GM21447 (cell line): ENCODE results near the gene DNAJC12.
A peak's percentile ranks its signal among the peaks of the same experiment; 100 is the strongest.
"Not testable (repeated sequence)": the region's sequence is repeated elsewhere in the genome, so short reads cannot be mapped to it uniquely, and the experiment has no call there.

Experiments used
- ATAC-seq: cut with Tn5 transposase; IDR thresholded peaks from one replicate; pipeline ENCODE4 v1.9.1; 2021; ENCODE audit not compliant: unreplicated experiment

DNAJC12 gene

GRCh38 chr10:67794256-67794655 is 43.7 kb downstream of the DNAJC12 start:
- no peak for ATAC-seq

- ATAC-seq: no peak
Observed at GRCh38 chr10:67793313-67793712, 44.7 kb downstream of the DNAJC12 start.

- ATAC-seq: no peak
Observed at GRCh38 chr10:67792653-67793052, 45.3 kb downstream of the DNAJC12 start.

GRCh38 chr10:67790534-67791408 is 47.2 kb downstream of the DNAJC12 start:
- peak; percentile 43 for ATAC-seq

GRCh38 chr10:67789769-67790168 is 48.2 kb downstream of the DNAJC12 start:
- ATAC-seq: no peak

GRCh38 chr10:67788028-67788886 is 49.7 kb downstream of the DNAJC12 start:
- peak; percentile 46 for ATAC-seq

GRCh38 chr10:67785098-67785497 is 52.9 kb downstream of the DNAJC12 start:
- no peak for ATAC-seq

- ATAC-seq: no peak
Observed at GRCh38 chr10:67784474-67784873, 53.5 kb downstream of the DNAJC12 start.

GRCh38 chr10:67783606-67784294 is 54.2 kb downstream of the DNAJC12 start:
- peak; percentile 64 for ATAC-seq

- no peak for ATAC-seq
Observed at GRCh38 chr10:67782530-67782929, 55.5 kb downstream of the DNAJC12 start.

- peak; percentile 76 for ATAC-seq
Observed at GRCh38 chr10:67780759-67781538, 57.0 kb downstream of the DNAJC12 start.

GRCh38 chr10:67780204-67780621 is 57.8 kb downstream of the DNAJC12 start:
- ATAC-seq: not testable (repeated sequence)

- peak; percentile 31 for ATAC-seq
Observed at GRCh38 chr10:67779465-67780203, 58.4 kb downstream of the DNAJC12 start.

- no peak for ATAC-seq
Observed at GRCh38 chr10:67776371-67776770, 61.6 kb downstream of the DNAJC12 start.

- no peak for ATAC-seq
Observed at GRCh38 chr10:67775279-67775678, 62.7 kb downstream of the DNAJC12 start.

GRCh38 chr10:67772894-67773511 is 65.0 kb downstream of the DNAJC12 start:
- ATAC-seq: peak; percentile 90

- ATAC-seq: no peak
Observed at GRCh38 chr10:67772151-67772550, 65.8 kb downstream of the DNAJC12 start.

- peak; percentile 8 for ATAC-seq
Observed at GRCh38 chr10:67771200-67771599, 66.8 kb downstream of the DNAJC12 start.

GRCh38 chr10:67770537-67770936 is 67.5 kb downstream of the DNAJC12 start:
- peak; percentile 69 for ATAC-seq
